K562 (cell line): ENCODE data around the gene FBLN2. TPM values are rescaled to one million over a fixed set of nuclear protein-coding genes. Genes with fewer than 3 reads are reported as not detected.

ENCODE experiments used
- ATAC-seq: fragments of 200-7000 bp; cut with Tn5 transposase; 3 replicates; pipeline ENCODE4 v1.9.1; 2020; ENCODE audit warnings: moderate library complexity
- BruUV-seq: library from RNA; stranded (reverse); fragments of 400-500 nt; replicated peaks from 2 replicates; lab custom pipeline; 2021; lab: Mats Ljungman, UMichigan
- CTCF ChIA-PET: fragments of 300-600 bp; formaldehyde crosslinking; extraction: SDS; loops from one replicate; lab custom pipeline; 2021; ENCODE audit warnings: low intra/inter-chr PET ratio; lab: Yijun Ruan, JAX
- POLR2A ChIA-PET: fragments of 300-600, 350-650 bp; sonication (Branson Sonifier 250); formaldehyde crosslinking; extraction: SDS; loops from one replicate; lab custom pipeline; 2021; ENCODE audit warnings: antibody characterized with exemption, inconsistent platforms; lab: Yijun Ruan, JAX
- DNase-seq, 4 experiments: peaks; one replicate each; pipeline versions ENCODE4 v3.0.0 to v3.0.0-alpha.2; 2011 to 2018; ENCODE audit warnings: low spot score in 3 of 4, mixed read lengths in 3 of 4; ENCODE audit errors: extremely low read depth in 1 of 4
- FAIRE-seq: peaks from 2 replicates; lab custom pipeline; 2011; peaks lifted over from hg19 to GRCh38; lab: Jason Lieb, UNC
- H2AFZ ChIP-seq: 2 replicates; pipeline ENCODE4 v1.6.0; 2011; ENCODE audit warnings: low read depth, low read length, control low read depth, inconsistent platforms
- H3K27ac ChIP-seq: fragments of 200-600 bp; 3 replicates; pipeline ENCODE4 v1.8.0; 2011; ENCODE audit warnings: low read depth, mild to moderate bottlenecking, control low read depth, inconsistent platforms, low read length, moderate library complexity, mixed read lengths; ENCODE audit errors: extremely low read depth
- H3K27me3 ChIP-seq, 2 experiments: fragments of 300-600 bp in 1 of 2; 2 replicates in 1 of 2; 3 replicates in 1 of 2; pipeline versions ENCODE4 v1.6.0 to v1.8.0; 2011; ENCODE audit warnings: inconsistent platforms in 2 of 2, low read length in 2 of 2, mild to moderate bottlenecking in 1 of 2, mixed read lengths in 1 of 2, moderate library complexity in 1 of 2; ENCODE audit not compliant: control insufficient read depth in 2 of 2, insufficient read depth in 2 of 2
- H3K36me3 ChIP-seq: fragments of 300-600 bp; 3 replicates; pipeline ENCODE4 v1.8.0; 2011; ENCODE audit warnings: mild to moderate bottlenecking, low read length, inconsistent platforms; ENCODE audit not compliant: control insufficient read depth, insufficient read depth
- H3K4me1 ChIP-seq, 2 experiments: fragments of 200-600 bp in 1 of 2; replicated peaks in 1 of 2; 2 replicates in 1 of 2; 3 replicates in 1 of 2; pipeline versions ENCODE4 v1.5.1 to v1.8.0; 2011; ENCODE audit warnings: inconsistent platforms in 2 of 2, low read length in 2 of 2, mild to moderate bottlenecking in 1 of 2, mixed read lengths in 1 of 2, moderate library complexity in 1 of 2; ENCODE audit not compliant: control insufficient read depth in 2 of 2, insufficient read depth in 2 of 2
- H3K4me2 ChIP-seq: 2 replicates; pipeline ENCODE4 v1.6.1; 2011; ENCODE audit warnings: low read length, control low read depth, inconsistent platforms, mixed read lengths; ENCODE audit not compliant: insufficient read depth
- H3K4me3 ChIP-seq: fragments of 200-600 bp; sonication (generic), shearing (Covaris generic); 2 replicates; pipeline ENCODE4 v1.5.1; 2016; ENCODE audit warnings: control low read depth, inconsistent platforms
- H3K79me2 ChIP-seq: fragments of 200-600 bp; 3 replicates; pipeline ENCODE4 v1.8.0; 2011; ENCODE audit warnings: low read length, inconsistent platforms; ENCODE audit not compliant: control insufficient read depth, insufficient read depth
- H3K9ac ChIP-seq, 2 experiments: 2 replicates each; pipeline versions ENCODE4 v1.6.0 to v1.6.1; 2011; ENCODE audit warnings: low read depth in 2 of 2, low read length in 2 of 2, control low read depth in 1 of 2, inconsistent platforms in 1 of 2, mild to moderate bottlenecking in 1 of 2, mixed read lengths in 1 of 2; ENCODE audit not compliant: insufficient read depth in 1 of 2
- H3K9me1 ChIP-seq: one replicate; pipeline ENCODE4 v1.6.0; 2011; ENCODE audit warnings: inconsistent platforms, mild to moderate bottlenecking, low read length, moderate library complexity; ENCODE audit not compliant: control insufficient read depth, insufficient read depth
- H3K9me3 ChIP-seq: replicated peaks from 2 replicates; pipeline ENCODE4 v1.5.1; 2011; ENCODE audit warnings: low read depth, low read length, inconsistent platforms; ENCODE audit not compliant: control insufficient read depth, insufficient read depth
- H4K20me1 ChIP-seq: replicated peaks from 2 replicates; pipeline ENCODE4 v1.6.1; 2011; ENCODE audit warnings: low read length, inconsistent platforms, mixed read lengths; ENCODE audit not compliant: control insufficient read depth, insufficient read depth
- ASH1L ChIP-seq: fragments of 450-650 bp; IDR thresholded peaks from 2 replicates; pipeline ENCODE4 v1.6.1; 2018; ENCODE audit warnings: borderline replicate concordance, mild to moderate bottlenecking, low read depth; ENCODE audit not compliant: partially characterized antibody
- BCL6 ChIP-seq: fragments of 250-450 bp; sonication (Bioruptor Pico); IDR thresholded peaks from 2 replicates; pipeline ENCODE4 v1.4.0; 2020
- CHD2 ChIP-seq: IDR thresholded peaks from 2 replicates; pipeline ENCODE4 v1.6.1; 2011; ENCODE audit warnings: low read depth, low read length
- FOS ChIP-seq: IDR thresholded peaks from 3 replicates; pipeline ENCODE4 v1.6.1; 2011; ENCODE audit not compliant: insufficient read length; ENCODE audit errors: extremely low read depth
- GABPB1 ChIP-seq: sonication (generic); formaldehyde crosslinking; IDR thresholded peaks from 2 replicates; pipeline ENCODE4 v1.8.0; 2022; ENCODE audit warnings: mild to moderate bottlenecking, missing genetic modification reagents
- HLTF ChIP-seq: fragments of 450-650 bp; IDR thresholded peaks from 2 replicates; pipeline ENCODE4 v1.6.1; 2016
- KHSRP ChIP-seq: fragments of 450-650 bp; IDR thresholded peaks from 2 replicates; pipeline ENCODE4 v1.6.1; 2017
- KLF10 ChIP-seq: fragments of 250-450 bp; sonication (Bioruptor Pico); IDR thresholded peaks from 2 replicates; pipeline ENCODE4 v1.6.1; 2021; ENCODE audit warnings: matching md5 sums
- NFYB ChIP-seq: IDR thresholded peaks from 2 replicates; pipeline ENCODE4 v1.6.1; 2011; ENCODE audit warnings: mild to moderate bottlenecking, moderate library complexity; ENCODE audit not compliant: insufficient read length; ENCODE audit errors: extremely low read depth
- PTBP1 ChIP-seq: fragments of 200-400 bp; formaldehyde crosslinking; IDR thresholded peaks from 2 replicates; pipeline ENCODE4 v1.6.1; 2017; ENCODE audit warnings: low read depth, low read length
- RBM39 ChIP-seq: fragments of 200-400 bp; formaldehyde crosslinking; optimal IDR thresholded peaks from 2 replicates; pipeline ENCODE3; 2018; ENCODE audit warnings: low read depth, low read length
- RCOR1 ChIP-seq, 2 experiments: IDR thresholded peaks; 2 replicates each; pipeline ENCODE4 v1.6.1; 2012; ENCODE audit warnings: low read depth in 2 of 2, low read length in 2 of 2, borderline replicate concordance in 1 of 2, improper control_type of control experiment in 1 of 2
- SMARCA5 ChIP-seq: fragments of 450-650 bp; IDR thresholded peaks from 2 replicates; pipeline ENCODE4 v1.6.1; 2016
- ZC3H11A ChIP-seq: IDR thresholded peaks from 2 replicates; pipeline ENCODE4 v1.6.1; 2012; ENCODE audit warnings: low read depth, low read length, improper control_type of control experiment
- ZNF408 ChIP-seq: fragments of 250-450 bp; sonication (Bioruptor Pico); IDR thresholded peaks from 2 replicates; pipeline ENCODE4 v1.4.0; 2020; ENCODE audit warnings: low read depth, mild to moderate bottlenecking, moderate library complexity
- WGBS: fragments of 100-300 bp; shearing (Covaris generic); methylation state at CpG from one replicate; pipeline ENCODE4 v1.1.6; 2016; ENCODE audit warnings: low coverage, mixed read lengths; ENCODE audit not compliant: insufficient coverage; ENCODE audit errors: missing lambda C conversion rate; 5-methylcytosine and 5-hydroxymethylcytosine counted together
- in situ Hi-C: fragments of 300-500 bp; cut with MboI; formaldehyde crosslinking; loops from 4 replicates; pipeline ENCODE4 v1.15.0; 2018; ENCODE audit warnings: inconsistent platforms, mixed read lengths
- intact Hi-C: fragments of 100-400 bp; cut with micrococcal nuclease; formaldehyde crosslinking; loops from 2 replicates; pipeline ENCODE4 v1.14.2; 2022
- polyA plus RNA-seq, 8 experiments: library from polyadenylated mRNA; depleted of rRNA in 4 of 8; stranded (reverse) in 5 of 8; unstranded in 3 of 8; fragments of >200 nt; fragmentation: Nextera tagmentation in 2 of 8; fragmentation: Illumina TruSeq in 1 of 8; extraction: Ambion mirVana in 2 of 8; extraction: Trizol in 1 of 8; gene quantifications; 2 replicates each; pipeline versions ENCODE4 v1.2.1 to v1.2.3, GENCODE V29; 2011 to 2014; ENCODE audit warnings: inconsistent platforms in 1 of 8, missing spikeins in 1 of 8
- total RNA-seq, 7 experiments: library from RNA; depleted of rRNA in 6 of 7; stranded (reverse); fragments of >200 nt in 6 of 7; fragmentation: Illumina TruSeq in 2 of 7; extraction: Trizol in 2 of 7; gene quantifications; 2 replicates each; pipeline versions ENCODE4 v1.2.1 to v1.2.3, GENCODE V29; 2011 to 2021; ENCODE audit warnings: low replicate concordance in 1 of 7
- TF ChIP-seq, protein P1 (sequence below), 2 experiments: IDR thresholded peaks in 1 of 2; conservative IDR thresholded peaks in 1 of 2; 2 replicates each; pipeline ENCODE4 v1.6.1; 2016; ENCODE audit warnings: low read depth in 2 of 2, mild to moderate bottlenecking in 1 of 2, missing compliant biosample characterization in 1 of 2, missing genetic modification characterization in 1 of 2, moderate library complexity in 1 of 2
- TF ChIP-seq, protein P2 (sequence below): fragments of 450-650 bp; IDR thresholded peaks from 2 replicates; pipeline ENCODE4 v1.6.1; 2016
- TF ChIP-seq, protein P3 (sequence below), 2 experiments: fragments of 250-450 bp in 1 of 2; fragments of 450-650 bp in 1 of 2; sonication (Bioruptor Pico) in 1 of 2; IDR thresholded peaks; 2 replicates each; pipeline versions ENCODE4 v1.6.1 to v1.8.0; 2016 to 2021; ENCODE audit warnings: mild to moderate bottlenecking in 2 of 2, moderate library complexity in 2 of 2, missing compliant biosample characterization in 1 of 2, missing genetic modification characterization in 1 of 2

The FBLN2 gene
- total and polyA plus RNA-seq, 9 of the 15 experiments (the other 6 are each of a cell fraction or from before 2014, with no cell fraction given): 0.03 to 0.10 (median 0.04) TPM; not detected in 6

DNA sequence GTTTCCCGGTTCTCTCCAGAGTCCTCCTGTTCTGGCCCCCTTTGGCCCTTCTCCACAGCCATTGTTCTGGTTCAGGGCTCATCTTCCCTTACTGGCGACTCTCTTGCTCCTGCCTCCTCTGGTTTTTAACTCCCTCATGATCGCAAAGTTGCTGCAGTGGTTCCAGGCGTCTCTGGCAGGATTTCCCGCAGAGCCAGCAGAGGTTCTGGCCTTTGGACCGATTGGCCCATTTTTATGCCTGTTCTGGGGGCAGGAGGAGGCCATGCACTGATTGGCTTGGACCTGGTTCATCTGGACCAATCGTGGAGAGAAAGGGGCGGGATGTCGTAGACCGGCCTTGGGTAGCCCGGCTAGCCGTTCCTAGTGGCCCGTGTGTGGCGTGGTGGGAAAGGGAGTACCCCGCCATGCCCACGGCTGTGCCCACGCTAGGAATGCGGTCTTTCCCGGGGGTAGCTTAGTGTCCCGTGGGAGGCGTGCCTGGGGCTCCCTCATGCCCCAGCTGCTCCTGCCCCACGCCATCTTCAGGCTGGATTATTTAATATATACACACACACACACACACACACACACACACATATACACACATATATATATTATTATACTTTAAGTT lies 113.4 kb downstream of the FBLN2 start:
- WGBS: under 1% methylated on average over 19 of the region's 22 CpGs
- Histone ChIP-seq H2AFZ (peak overlapping the region; percentile 67; the same call in 1 of the 2 replicates), H3K9me3 (no peaks in the 10 kb centered on the region), H3K4me3 (no peak overlapping the region), H3K9ac (peak overlapping the region in 1 of 2 experiments; percentile 66; a peak in 2 of 4 replicates), H3K4me2 (peak overlapping the region; percentile 10; the same call in 1 of the 2 replicates), H4K20me1 (peaks cover 17% of the 10 kb centered on the region), H3K27ac (no peak overlapping the region), H3K36me3 (no peaks in the 10 kb centered on the region), H3K4me1 (peaks cover 0 to 12% of the 10 kb centered on the region in 2 experiments; a peak in 2 of 5 replicates), H3K9me1 (no peaks in the 10 kb centered on the region), H3K27me3 (peaks cover 14 to 67% of the 10 kb centered on the region in 2 experiments; a peak in 4 of 5 replicates), H3K79me2 (no peaks in the 10 kb centered on the region)
- intact Hi-C loops (no loop called here), in situ Hi-C loops (loop anchor here (25.0 kb wide), 1 partner anchor 1250 kb away; no protein-coding TSS in a partner anchor)
- ChIA-PET POLR2A (interaction anchor here (0.5 kb wide), 1 partner anchor 1214 kb away, joined by 3 read pairs; no protein-coding TSS in a partner anchor), CTCF (no interaction called here)
- no TSS peak for BruUV-seq
- DNase-seq (peak; percentile 66 to 91 (median 78)), ATAC-seq (peak; percentile 91), FAIRE-seq (peak; percentile 90)
- peak; percentile 73 for TF ChIP-seq FOS
- TF ChIP-seq GABPB1 (CRISPR knock-in tag): 0 out of 2 replicates have a peak, but pooled peaks have one; percentile 15
- peak; percentile 70 for TF ChIP-seq NFYB
- TF ChIP-seq, protein P1, sequence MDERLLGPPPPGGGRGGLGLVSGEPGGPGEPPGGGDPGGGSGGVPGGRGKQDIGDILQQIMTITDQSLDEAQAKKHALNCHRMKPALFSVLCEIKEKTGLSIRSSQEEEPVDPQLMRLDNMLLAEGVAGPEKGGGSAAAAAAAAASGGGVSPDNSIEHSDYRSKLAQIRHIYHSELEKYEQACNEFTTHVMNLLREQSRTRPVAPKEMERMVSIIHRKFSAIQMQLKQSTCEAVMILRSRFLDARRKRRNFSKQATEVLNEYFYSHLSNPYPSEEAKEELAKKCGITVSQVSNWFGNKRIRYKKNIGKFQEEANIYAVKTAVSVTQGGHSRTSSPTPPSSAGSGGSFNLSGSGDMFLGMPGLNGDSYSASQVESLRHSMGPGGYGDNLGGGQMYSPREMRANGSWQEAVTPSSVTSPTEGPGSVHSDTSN (CRISPR knock-in tag; IDR thresholded peaks at IDR 0.05; ENCODE audit: low read depth): no peak
- TF ChIP-seq, protein P1 (tag; conservative IDR thresholded peaks at IDR 0.05; ENCODE audit: low read depth): peak; percentile 66
- TF ChIP-seq ASH1L: peak; percentile 67
- TF ChIP-seq ZC3H11A: no peak
- no peak for TF ChIP-seq RBM39
- peak; percentile 51; the same call in 1 of the 2 replicates for TF ChIP-seq CHD2
- TF ChIP-seq PTBP1: no peak
- TF ChIP-seq ZNF408 (CRISPR knock-in tag): no peak
- TF ChIP-seq, protein P2, sequence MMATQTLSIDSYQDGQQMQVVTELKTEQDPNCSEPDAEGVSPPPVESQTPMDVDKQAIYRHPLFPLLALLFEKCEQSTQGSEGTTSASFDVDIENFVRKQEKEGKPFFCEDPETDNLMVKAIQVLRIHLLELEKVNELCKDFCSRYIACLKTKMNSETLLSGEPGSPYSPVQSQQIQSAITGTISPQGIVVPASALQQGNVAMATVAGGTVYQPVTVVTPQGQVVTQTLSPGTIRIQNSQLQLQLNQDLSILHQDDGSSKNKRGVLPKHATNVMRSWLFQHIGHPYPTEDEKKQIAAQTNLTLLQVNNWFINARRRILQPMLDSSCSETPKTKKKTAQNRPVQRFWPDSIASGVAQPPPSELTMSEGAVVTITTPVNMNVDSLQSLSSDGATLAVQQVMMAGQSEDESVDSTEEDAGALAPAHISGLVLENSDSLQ: peak; percentile 96
- no peak for TF ChIP-seq KLF10 (CRISPR knock-in tag)
- TF ChIP-seq, protein P3, sequence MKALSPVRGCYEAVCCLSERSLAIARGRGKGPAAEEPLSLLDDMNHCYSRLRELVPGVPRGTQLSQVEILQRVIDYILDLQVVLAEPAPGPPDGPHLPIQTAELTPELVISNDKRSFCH (CRISPR knock-in tag; IDR thresholded peaks at IDR 0.05): no peak
- TF ChIP-seq, protein P3 (tag; IDR thresholded peaks at IDR 0.05): peak; percentile 61; the same call in 1 of the 2 replicates
- TF ChIP-seq BCL6 (CRISPR knock-in tag): no peak
- peak; percentile 39; the same call in 1 of the 2 replicates for TF ChIP-seq SMARCA5
- no peak for TF ChIP-seq RCOR1 (IDR thresholded peaks at IDR 0.05; ENCODE audit: borderline replicate concordance in 1 of 2, low read depth in 2 of 2, low read length in 2 of 2)
- TF ChIP-seq KHSRP: no peak
- TF ChIP-seq HLTF: peak; percentile 38; the same call in 1 of the 2 replicates
